HL-60 (cell line): ENCODE data around the gene CACNA1C.

Experiments used
- DNase-seq, 2 experiments: peaks; one replicate each; pipeline ENCODE4 v3.0.0-alpha.2; 2010 to 2020; ENCODE audit warnings: low read depth in 1 of 2, low spot score in 1 of 2
- H3K27ac ChIP-seq: fragments of 250-450 bp; sonication (Bioruptor Pico); replicated peaks from 2 replicates; pipeline ENCODE4 v1.5.1; 2020; ENCODE audit warnings: mild to moderate bottlenecking, moderate library complexity
- H3K27me3 ChIP-seq: fragments of 250-450 bp; sonication (Bioruptor Pico); 2 replicates; pipeline ENCODE4 v1.5.1; 2021; ENCODE audit warnings: mild to moderate bottlenecking, moderate library complexity; ENCODE audit not compliant: insufficient read depth, poor library complexity, severe bottlenecking
- H3K4me3 ChIP-seq: replicated peaks from 2 replicates; pipeline ENCODE4 v1.5.1; 2011; ENCODE audit warnings: mild to moderate bottlenecking, control low read depth, low read length; ENCODE audit not compliant: insufficient read depth
- CTCF ChIP-seq: IDR thresholded peaks from one replicate; pipeline ENCODE4 v1.5.1; 2011; ENCODE audit warnings: low read length, control low read depth, inconsistent platforms; ENCODE audit not compliant: insufficient read depth
- GABPA ChIP-seq: IDR thresholded peaks from 2 replicates; pipeline ENCODE4 v1.6.1; 2012; ENCODE audit warnings: low read depth
- POLR2AphosphoS5 ChIP-seq: IDR thresholded peaks from 2 replicates; pipeline ENCODE4 v1.6.1; 2012; ENCODE audit warnings: low read depth
- REST ChIP-seq: IDR thresholded peaks from 2 replicates; pipeline ENCODE4 v1.6.1; 2012; ENCODE audit warnings: low read depth; ENCODE audit not compliant: insufficient replicate concordance
- SPI1 ChIP-seq: IDR thresholded peaks from 2 replicates; pipeline ENCODE4 v1.6.1; 2012; ENCODE audit warnings: low read depth, mild to moderate bottlenecking, borderline replicate concordance

Gene CACNA1C

GRCh38 chr12:2672863-2673262 lies 620.1 kb downstream of the CACNA1C start:
- no peak for DNase-seq
- no peak overlapping the region for H3K27ac ChIP-seq
- TF ChIP-seq REST (no peak), POLR2AphosphoS5 (no peak), GABPA (no peak), SPI1 (no peak), CTCF (no peak)
- no peak overlapping the region for H3K4me3 ChIP-seq
- H3K27me3 ChIP-seq = no peaks in the 10 kb centered on the region

- DNase-seq = peak in 1 of 2 experiments; percentile 11
- Histone ChIP-seq H3K27ac (no peak overlapping the region), H3K27me3 (no peaks in the 10 kb centered on the region), H3K4me3 (no peak overlapping the region)
- TF ChIP-seq CTCF (peak; percentile 0), SPI1 (0 out of 2 replicates have a peak, but pooled peaks have one; percentile 2), GABPA (no peak), REST (no peak)
Observed at GRCh38 chr12:2673966-2674810, 621.4 kb downstream of the CACNA1C start.

DNA sequence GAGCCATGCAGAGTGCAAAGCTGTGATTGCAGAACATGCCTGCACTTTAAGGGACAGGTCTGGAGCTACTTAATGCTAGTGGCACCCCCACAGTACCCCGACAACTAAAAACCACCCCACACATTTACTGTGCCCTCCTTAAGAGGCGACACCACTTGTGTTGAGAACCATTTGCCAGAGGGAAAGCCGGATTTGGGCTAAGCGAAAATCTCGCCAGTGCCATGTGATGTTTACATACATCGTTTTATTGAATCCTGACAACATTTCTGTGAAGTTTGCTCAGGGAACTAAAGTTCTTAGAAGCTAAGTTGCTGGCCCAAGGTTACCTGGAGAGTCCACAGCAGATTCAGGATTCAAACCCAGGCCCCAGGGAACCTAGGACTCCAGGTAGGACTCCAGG lies 623.0 kb downstream of the CACNA1C start:
- DNase-seq = no peak
- Histone ChIP-seq H3K27ac (no peak overlapping the region), H3K27me3 (no peaks in the 10 kb centered on the region), H3K4me3 (no peak overlapping the region)
- no peak for TF ChIP-seq REST
- no peak for TF ChIP-seq POLR2AphosphoS5
- no peak for TF ChIP-seq CTCF
- TF ChIP-seq GABPA = no peak
- no peak for TF ChIP-seq SPI1
